Skeletal muscle cell (primary cell): ENCODE results near the gene ERAP2.
A peak's percentile ranks its signal among the peaks of the same experiment; 100 is the strongest.

ENCODE experiments used
- DNase-seq: peaks from one replicate; pipeline ENCODE4 v3.0.0-alpha.2; 2010; ENCODE audit warnings: low read depth
- H3K4me3 ChIP-seq: 2 replicates; pipeline ENCODE4 v1.5.1; 2011; ENCODE audit warnings: low read depth, mild to moderate bottlenecking, control low read depth, low read length, moderate library complexity

Gene ERAP2

DNA sequence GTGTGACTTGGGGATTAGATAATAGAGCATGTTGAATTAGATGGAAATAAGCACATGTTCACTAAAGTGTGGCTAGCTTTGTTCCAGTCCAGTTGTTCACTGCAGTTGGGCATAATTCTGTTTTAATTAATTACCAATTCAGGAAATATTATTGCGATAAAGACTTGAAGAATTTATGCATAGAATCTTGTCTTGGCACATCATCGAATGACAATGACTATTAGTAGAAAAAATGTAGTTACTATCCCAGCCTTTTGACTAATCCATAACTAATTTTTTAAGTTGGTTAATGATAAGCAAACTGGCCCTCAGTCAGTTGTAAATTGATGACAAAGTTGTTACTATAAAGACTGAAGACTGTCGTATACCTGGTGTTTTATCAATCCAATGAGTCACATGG, 70.1 kb downstream of the ERAP2 start:
- no peak for DNase-seq
- no peak overlapping the region for H3K4me3 ChIP-seq

DNA sequence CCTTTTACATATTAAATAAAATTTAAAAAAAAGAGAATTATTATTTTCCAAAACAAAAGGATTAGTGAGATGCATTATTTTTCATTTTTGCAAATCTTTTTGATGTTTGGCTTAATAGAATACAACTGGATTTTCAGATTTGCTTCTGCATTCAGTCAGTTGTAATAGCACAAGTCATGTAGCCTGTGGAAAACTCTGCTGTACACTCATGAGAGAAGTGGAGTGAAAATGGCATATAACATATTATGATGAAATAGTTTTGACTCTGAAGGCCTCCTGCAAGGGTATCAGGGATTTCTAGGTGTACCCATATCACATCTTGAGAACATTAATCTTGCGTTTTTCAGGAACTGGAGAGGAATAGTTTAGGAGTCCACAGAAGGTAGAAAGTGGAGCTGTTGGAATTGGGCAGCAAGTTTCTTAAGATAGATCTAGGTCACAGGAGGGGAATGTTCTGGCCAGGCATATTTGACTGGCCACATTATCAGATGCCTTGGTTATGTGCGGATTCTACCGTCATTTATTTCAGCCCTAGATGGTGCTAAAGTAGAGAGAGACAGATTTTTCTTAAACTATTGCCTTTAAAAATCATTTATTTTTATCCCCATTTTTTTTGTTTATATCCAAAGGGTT, 75.9 kb downstream of the ERAP2 start:
- DNase-seq: no peak
- no peak overlapping the region for H3K4me3 ChIP-seq

DNA sequence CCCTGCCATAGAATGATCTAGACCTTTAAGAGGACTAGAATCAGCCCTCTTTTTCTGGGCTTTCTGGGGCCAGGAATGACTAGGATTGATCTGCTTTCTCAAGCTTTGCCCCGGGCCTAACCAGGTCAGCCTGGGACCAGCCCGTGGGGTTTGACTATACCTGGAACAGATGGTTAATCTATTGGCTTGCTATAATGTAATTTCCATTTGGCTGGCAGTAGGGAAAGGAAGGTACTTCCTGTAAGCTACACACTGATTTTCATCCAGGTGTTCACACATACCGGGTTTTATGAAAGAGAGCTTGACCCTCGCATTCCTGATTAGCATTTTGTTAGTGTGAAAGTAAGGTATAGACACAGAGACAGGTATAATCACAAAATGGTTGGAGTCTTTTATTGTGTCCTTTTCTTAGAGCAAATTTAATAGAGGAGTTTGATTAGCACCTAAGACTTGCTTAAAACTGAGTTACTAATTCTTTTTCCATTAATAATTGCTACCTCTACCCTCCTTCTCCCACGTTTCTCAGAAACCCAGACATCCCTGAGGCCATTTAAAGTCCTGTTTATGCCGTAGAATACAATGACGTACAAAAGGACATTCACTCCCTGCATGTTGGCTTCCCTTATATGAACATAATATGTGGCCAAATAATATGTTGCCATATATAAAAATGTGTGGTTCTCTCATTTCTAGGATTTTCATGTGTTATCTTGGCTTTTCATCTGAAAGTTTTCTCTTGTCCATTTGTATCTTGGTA, 76.9 kb downstream of the ERAP2 start:
- H3K4me3 ChIP-seq: no peak overlapping the region
- DNase-seq: no peak

DNA sequence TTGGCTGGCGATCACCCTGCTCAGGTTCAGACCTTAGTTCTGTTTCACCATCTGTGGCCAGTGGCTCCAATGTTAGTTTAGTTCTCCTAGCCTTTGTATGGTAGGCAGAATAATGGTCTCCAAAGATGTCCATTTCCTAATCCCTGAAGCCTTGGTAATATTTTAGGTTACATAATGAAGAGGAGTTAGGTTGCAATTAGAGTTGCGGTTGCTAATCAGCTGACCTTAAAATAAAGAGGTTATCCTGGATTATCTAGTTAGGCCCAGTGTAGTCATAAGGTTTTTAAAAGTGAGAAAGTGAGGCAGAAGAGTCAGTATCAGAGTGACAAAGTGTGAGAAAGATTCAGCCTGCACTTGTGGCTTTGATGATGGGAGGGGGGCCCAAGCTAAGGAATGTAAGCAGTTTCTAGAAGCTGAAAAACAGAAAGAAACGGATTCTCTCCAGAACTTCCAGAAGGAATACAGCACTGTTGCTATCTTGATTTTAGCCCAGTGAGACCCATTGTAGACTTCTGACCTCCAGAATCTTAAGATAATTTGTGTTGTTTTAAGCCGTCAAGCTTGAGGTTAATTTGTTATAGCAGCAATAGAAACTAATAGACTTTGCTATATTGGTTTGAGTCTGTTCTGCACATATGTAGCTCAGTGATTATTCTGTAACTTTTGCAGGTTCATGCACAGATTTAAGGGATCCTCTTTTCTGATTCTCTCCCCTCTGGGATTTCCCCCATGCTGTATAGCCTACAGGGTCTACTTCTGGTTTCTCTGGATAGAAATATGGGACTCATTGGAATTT, 81.2 kb downstream of the ERAP2 start:
- no peak for DNase-seq

DNA sequence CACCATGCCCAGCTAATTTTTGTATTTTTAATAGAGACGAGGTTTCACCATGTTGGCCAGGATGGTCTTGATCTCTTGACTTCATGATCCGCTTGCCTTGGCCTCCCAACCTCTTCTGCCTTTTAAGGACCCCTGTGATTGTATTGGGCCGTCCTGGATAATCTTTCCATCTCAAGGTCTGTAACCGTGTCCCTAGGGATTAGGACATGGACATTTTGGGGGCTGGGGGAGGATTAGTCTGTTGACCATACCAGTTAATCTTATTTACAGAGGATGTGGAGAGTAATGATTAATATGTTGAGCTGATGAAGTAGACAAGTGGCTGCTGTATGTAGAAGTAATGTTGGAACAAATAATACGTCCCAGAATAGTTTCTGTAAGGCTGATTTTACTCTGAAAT, 82.7 kb downstream of the ERAP2 start:
- no peak overlapping the region for H3K4me3 ChIP-seq
- no peak for DNase-seq

More for the DNA sequence above, 81.2 kb downstream of the ERAP2 start:
- H3K4me3 ChIP-seq: no peak overlapping the region

DNA sequence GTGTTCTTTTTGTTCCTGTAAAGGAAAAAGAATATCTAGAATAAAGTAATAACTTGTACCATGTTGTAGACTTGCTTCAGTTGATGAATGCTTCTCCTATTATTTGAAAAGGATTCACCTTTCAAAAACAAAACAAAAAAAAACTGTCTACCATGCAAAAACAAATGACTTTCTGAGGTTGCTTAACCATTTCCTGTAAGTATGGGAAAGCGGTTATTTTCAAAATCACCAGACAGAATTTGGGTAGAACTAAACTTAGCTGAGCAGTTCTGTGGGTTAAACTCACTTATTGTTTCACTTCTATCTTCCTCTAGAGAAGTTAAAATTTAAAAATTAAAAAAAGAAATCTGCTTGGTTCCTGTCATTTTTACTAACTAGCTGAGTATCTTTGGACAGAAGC, 84.8 kb downstream of the ERAP2 start:
- no peak overlapping the region for H3K4me3 ChIP-seq
- no peak for DNase-seq

DNA sequence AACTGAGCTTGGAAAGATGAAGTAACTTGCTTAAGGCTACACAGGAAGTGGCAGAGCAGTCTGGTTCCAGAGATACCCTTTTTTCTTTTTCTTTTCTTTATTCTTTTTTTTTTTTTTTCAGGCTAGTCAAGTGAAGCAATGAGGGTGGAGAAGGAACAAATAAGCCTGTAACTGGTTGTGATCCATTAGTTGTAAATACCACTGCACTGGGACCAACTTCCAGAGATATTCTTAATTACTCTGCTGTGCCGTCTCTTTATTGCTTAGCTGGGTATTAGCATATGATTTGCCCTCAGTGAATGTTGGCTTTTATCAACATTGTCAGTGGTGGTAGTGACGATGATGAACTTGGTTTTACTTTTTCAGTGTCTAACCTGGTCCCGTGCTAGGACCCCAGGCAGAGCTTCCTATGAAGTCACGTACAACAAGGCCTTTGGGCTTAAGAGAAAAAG, 86.3 kb downstream of the ERAP2 start:
- no peak overlapping the region for H3K4me3 ChIP-seq
- no peak for DNase-seq

DNA sequence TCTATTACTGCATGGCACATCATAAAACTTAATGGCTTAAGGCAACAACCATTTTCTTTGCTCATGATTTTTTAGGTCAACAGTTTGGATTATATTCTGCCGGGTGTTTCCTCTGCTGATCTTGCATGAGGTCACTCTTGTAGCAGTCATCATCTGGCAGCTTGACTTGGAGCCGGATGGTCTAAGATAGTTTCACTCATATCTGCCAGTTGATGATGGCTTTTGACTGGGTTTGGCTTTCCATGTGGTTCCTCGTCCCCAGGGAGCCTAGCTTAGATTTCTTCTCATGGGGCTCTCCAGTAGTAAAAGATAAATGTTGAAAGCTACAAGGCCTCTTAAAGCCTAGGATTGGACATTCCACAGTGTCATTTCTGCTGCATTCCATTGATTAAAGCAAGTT, 87.0 kb downstream of the ERAP2 start:
- H3K4me3 ChIP-seq: no peak overlapping the region
- peak; percentile 62 for DNase-seq

DNA sequence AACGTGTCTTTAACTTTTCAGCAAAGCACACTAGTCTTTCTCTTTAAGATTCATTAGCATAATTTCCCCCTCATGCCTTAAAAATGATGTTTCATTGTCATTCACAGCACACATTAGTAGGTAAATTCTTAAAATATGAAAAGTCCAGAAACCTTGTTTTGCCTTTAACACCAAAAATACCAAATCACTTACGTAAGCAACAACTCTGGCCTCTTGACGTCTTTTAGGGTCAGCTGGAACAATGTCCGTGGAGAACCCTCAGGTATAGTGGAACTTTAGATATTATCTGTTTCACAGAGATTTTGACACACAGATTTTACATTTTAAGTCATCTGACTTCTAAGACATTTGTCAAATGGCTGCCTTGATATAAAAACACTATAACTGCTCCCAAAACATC, 90.5 kb downstream of the ERAP2 start:
- H3K4me3 ChIP-seq: no peak overlapping the region
- no peak for DNase-seq

DNA sequence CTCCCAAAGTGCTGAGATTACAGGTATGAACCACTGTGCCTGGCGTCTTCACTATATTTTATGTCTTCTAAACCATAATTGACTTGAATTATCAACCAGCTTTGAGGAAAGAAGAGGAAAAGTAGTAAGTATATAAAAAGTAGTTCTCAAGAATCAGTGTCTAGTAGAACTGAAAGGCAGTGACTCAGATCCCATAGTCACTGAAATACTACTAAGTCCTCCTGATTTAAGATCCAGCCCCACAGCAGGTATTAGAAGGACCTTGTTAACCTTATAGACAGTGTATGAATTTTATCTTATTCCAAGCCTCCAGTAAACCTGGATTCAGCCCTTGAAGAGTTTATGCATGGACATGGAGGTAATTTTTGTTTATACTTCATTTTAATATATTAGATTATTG, 91.1 kb downstream of the ERAP2 start:
- DNase-seq: no peak
- no peak overlapping the region for H3K4me3 ChIP-seq

DNA sequence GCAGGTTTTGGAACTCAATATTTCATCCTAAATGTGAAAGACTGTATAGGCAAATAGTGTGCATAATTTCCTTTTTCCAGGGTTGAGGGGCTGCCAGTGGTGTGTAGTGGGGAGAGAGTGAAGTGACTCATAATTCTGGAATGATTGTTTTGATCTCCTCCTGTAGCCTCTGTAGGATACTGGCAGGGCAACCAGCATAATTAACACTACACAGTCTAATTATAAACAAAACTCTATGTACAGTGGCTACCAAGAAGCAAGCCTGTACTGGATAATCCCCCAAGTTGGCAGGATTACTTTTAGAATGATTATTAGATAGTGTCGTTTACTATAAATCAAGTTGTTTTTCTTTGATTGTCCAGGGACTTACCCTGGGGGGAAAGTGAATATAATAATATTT, 91.8 kb downstream of the ERAP2 start:
- DNase-seq: peak; percentile 17
- no peak overlapping the region for H3K4me3 ChIP-seq

DNA sequence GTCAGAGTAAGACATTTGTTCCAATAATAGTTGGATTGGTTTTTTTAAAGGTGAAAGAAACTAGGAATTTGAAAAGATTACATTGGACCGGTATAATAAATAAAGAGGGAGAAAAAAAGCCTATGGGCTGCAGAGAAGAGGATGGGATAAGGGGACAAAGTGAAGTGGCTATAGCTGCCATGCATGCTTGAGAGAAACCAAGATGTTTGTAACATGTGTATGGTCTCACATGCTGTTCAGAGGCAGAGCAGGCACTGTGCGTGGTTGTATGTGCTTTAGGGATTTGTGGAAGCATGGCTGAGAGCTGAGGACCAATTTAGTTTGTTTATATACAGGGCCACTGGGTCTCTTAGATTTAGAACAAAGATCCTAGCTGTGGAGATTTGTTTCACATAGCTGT, 92.3 kb downstream of the ERAP2 start:
- no peak overlapping the region for H3K4me3 ChIP-seq
- DNase-seq: no peak
